Left lung (tissue), 10 donors: Measurements from ENCODE around the gene KDM8. TPM values are rescaled to one million over a fixed set of nuclear protein-coding genes. Genes with fewer than 3 reads are reported as not detected.
A peak's percentile ranks its signal among the peaks of the same experiment; 100 is the strongest.

Experiments used
- ATAC-seq: fragments of 200-7000 bp; cut with Tn5 transposase; one replicate; pipeline ENCODE4 v1.9.1; 2020; ENCODE audit warnings: moderate library complexity
- DNase-seq, 4 donors: peaks; one replicate each; pipeline ENCODE4 v3.0.0-alpha.2; 2013 to 2020
- H3K27ac ChIP-seq, 2 donors: fragments of 200-600 bp; sonication (generic) in 1 of 2; one replicate each; pipeline versions ENCODE4 v1.5.0 to v1.8.0; 2020 to 2021
- H3K27me3 ChIP-seq, 2 donors: fragments of 200-600 bp; sonication (generic) in 1 of 2; one replicate each; pipeline versions ENCODE4 v1.5.0 to v1.8.0; 2020 to 2021
- H3K36me3 ChIP-seq, 2 donors: fragments of 200-600 bp; sonication (generic) in 1 of 2; one replicate each; pipeline versions ENCODE4 v1.5.0 to v1.8.0; 2020 to 2021
- H3K4me1 ChIP-seq, 2 donors: fragments of 200-600 bp; one replicate each; pipeline ENCODE4 v1.8.0; 2021
- H3K4me3 ChIP-seq, 2 donors: fragments of 200-600 bp; sonication (generic) in 1 of 2; one replicate each; pipeline versions ENCODE4 v1.5.0 to v1.8.0; 2020 to 2021; ENCODE audit warnings: mild to moderate bottlenecking in 1 of 2
- H3K9me3 ChIP-seq, 2 donors: fragments of 200-600 bp; sonication (generic) in 1 of 2; one replicate each; pipeline versions ENCODE4 v1.5.0 to v1.8.0; 2020 to 2021
- intact Hi-C, 2 donors: fragments of 100-400 bp; cut with DNase I; formaldehyde crosslinking; loops; one replicate each; pipeline versions ENCODE4 v1.11.2 to v1.14.2; 2022
- polyA plus RNA-seq, 6 donors: library from polyadenylated mRNA; unstranded; fragments of 120-200 nt; gene quantifications; one replicate each; pipeline ENCODE4 v1.2.1, GENCODE V29; 2013; ENCODE audit not compliant: insufficient read length in 6 of 6
- total RNA-seq, 2 donors: library from RNA; stranded (reverse); fragmentation: NEBNext Ultra II Directional; extraction: Animal tissue kit (Norgen Biotek cat#: 25700); gene quantifications; one replicate each; pipeline ENCODE4 v1.2.1, GENCODE V29; 2021
- TF ChIP-seq, protein P1 (sequence below), 2 donors: fragments of 200-600 bp; sonication (generic) in 1 of 2; IDR thresholded peaks; one replicate each; pipeline versions ENCODE4 v1.5.0 to v1.8.0; 2021; ENCODE audit warnings: antibody characterized with exemption in 2 of 2
- donor health status: DM: no; HTN: yes; CAD: no.
- donor health status: DM: no; HTN: no; CAD: no.

The KDM8 gene
- total and polyA plus RNA-seq, 8 donors: 5.2 to 9.9 (median 8.8) TPM

- H3K4me3 ChIP-seq: no peak overlapping the region
- no peaks in the 10 kb centered on the region for H3K36me3 ChIP-seq
- H3K9me3 ChIP-seq: peaks cover 0 to 2% of the 10 kb centered on the region in 2 donors
- no peaks in the 10 kb centered on the region for H3K27me3 ChIP-seq
- peaks cover 0 to 4% of the 10 kb centered on the region in 2 donors for H3K4me1 ChIP-seq
- DNase-seq: no peak
- no peak overlapping the region for H3K27ac ChIP-seq
- intact Hi-C loops: no loop called here
- TF ChIP-seq, protein P1, sequence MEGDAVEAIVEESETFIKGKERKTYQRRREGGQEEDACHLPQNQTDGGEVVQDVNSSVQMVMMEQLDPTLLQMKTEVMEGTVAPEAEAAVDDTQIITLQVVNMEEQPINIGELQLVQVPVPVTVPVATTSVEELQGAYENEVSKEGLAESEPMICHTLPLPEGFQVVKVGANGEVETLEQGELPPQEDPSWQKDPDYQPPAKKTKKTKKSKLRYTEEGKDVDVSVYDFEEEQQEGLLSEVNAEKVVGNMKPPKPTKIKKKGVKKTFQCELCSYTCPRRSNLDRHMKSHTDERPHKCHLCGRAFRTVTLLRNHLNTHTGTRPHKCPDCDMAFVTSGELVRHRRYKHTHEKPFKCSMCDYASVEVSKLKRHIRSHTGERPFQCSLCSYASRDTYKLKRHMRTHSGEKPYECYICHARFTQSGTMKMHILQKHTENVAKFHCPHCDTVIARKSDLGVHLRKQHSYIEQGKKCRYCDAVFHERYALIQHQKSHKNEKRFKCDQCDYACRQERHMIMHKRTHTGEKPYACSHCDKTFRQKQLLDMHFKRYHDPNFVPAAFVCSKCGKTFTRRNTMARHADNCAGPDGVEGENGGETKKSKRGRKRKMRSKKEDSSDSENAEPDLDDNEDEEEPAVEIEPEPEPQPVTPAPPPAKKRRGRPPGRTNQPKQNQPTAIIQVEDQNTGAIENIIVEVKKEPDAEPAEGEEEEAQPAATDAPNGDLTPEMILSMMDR (IDR thresholded peaks at IDR 0.05): no peak
- no peak for ATAC-seq
Observed at GRCh38 chr16:27174007-27174406, 29.3 kb upstream of the KDM8 start.

DNA sequence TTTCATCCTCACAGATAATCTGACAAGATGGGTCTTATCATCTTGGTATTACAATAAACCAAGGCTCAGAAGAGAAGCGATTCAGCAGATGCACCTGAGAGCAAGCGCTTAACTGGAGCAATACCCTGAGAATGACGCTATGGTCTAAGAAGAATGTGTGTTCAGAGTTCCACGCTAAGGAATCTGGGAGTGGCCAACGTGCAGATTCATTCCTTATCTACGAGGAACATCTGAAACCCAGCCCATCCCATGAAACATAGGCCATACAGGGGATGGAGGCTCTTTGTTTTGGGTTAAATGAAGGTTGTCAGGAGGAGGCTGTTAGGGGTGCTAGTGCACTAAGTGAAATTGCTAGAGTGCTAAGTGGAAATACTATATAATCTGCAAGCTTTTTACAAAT is 28.5 kb upstream of the KDM8 start:
- TF ChIP-seq, protein P1 (IDR thresholded peaks at IDR 0.05): no peak
- Histone ChIP-seq H3K27me3 (no peaks in the 10 kb centered on the region), H3K9me3 (peaks cover 0 to 2% of the 10 kb centered on the region in 2 donors), H3K27ac (no peak overlapping the region), H3K4me1 (peaks cover 0 to 11% of the 10 kb centered on the region in 2 donors), H3K4me3 (no peak overlapping the region), H3K36me3 (no peaks in the 10 kb centered on the region)
- intact Hi-C loops: loop anchor here in 1 of 2 donors (5.0 kb wide), 1 partner anchor 193 kb away; no protein-coding TSS in a partner anchor
- ATAC-seq (no peak), DNase-seq (no peak)

DNA sequence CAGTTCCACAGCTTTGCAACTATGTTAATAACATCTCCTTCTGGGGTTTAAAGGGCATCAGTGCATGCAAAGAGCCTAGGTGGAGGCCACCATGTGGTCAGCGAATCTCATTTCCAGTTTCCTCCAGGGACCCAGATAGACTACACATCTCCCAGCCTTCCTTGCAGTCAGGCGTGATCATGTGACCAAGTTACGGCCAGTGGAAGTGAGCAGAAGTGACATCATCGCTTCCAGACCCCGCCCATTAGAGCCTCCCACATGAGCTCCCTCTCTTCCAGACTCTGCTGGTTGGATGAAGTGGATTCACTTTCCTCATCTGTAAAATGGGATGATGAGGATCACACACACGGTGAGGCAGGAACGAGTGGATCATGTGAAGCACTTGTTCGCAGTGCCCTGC is 27.4 kb upstream of the KDM8 start:
- intact Hi-C loops: loop anchor here in 1 of 2 donors (5.0 kb wide), 1 partner anchor 191 kb away; no protein-coding TSS in a partner anchor
- Histone ChIP-seq H3K4me1 (peaks cover 0 to 13% of the 10 kb centered on the region in 2 donors), H3K4me3 (no peak overlapping the region), H3K36me3 (no peaks in the 10 kb centered on the region), H3K27ac (no peak overlapping the region), H3K27me3 (no peaks in the 10 kb centered on the region), H3K9me3 (peaks cover 0 to 2% of the 10 kb centered on the region in 2 donors)
- ATAC-seq: no peak
- DNase-seq: no peak
- TF ChIP-seq, protein P1 (IDR thresholded peaks at IDR 0.05): no peak

DNA sequence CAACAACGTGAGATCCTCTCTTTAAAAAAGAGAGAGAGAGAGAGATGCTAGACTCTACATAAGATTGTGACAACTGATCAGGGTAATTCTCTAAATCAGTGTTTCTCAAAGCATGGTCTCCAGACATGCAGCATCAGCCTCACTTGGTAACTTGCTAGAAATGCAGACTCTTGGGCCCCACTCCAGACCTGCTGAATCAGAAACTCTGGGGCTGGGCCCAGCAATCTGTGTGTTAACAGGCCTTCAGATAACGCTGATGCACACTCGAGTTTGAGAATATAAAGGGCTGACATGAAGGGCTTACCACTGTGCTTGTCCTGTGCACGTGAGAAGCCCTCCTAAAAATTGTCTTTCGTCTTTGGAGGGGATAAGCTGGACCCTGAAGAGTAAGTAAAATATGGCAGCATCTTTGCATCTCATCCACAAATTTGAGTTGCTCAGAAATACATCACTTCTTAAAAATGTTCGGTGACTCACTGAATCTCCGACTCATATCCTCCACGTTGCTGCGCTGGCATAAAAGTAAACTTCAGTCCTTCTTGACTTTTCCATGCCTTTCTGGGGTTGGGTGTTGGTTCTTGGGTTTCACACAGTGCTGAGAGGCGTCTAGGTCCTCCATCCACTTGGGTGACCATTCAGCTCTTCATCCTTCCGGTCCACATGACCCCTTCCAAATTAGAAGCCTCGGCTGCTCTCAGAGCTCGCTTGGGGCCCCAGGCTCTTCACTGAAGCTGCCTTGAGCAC is 26.1 kb upstream of the KDM8 start:
- H3K4me3 ChIP-seq: no peak overlapping the region
- TF ChIP-seq, protein P1 (IDR thresholded peaks at IDR 0.05): no peak
- ATAC-seq (no peak), DNase-seq (no peak)
- H3K9me3 ChIP-seq: no peaks in the 10 kb centered on the region
- no peaks in the 10 kb centered on the region for H3K27me3 ChIP-seq
- peaks cover 0 to 13% of the 10 kb centered on the region in 2 donors for H3K4me1 ChIP-seq
- intact Hi-C loops: loop anchor here in 1 of 2 donors (5.0 kb wide), 1 partner anchor 190 kb away; no protein-coding TSS in a partner anchor
- H3K27ac ChIP-seq: no peak overlapping the region
- H3K36me3 ChIP-seq: no peaks in the 10 kb centered on the region

DNA sequence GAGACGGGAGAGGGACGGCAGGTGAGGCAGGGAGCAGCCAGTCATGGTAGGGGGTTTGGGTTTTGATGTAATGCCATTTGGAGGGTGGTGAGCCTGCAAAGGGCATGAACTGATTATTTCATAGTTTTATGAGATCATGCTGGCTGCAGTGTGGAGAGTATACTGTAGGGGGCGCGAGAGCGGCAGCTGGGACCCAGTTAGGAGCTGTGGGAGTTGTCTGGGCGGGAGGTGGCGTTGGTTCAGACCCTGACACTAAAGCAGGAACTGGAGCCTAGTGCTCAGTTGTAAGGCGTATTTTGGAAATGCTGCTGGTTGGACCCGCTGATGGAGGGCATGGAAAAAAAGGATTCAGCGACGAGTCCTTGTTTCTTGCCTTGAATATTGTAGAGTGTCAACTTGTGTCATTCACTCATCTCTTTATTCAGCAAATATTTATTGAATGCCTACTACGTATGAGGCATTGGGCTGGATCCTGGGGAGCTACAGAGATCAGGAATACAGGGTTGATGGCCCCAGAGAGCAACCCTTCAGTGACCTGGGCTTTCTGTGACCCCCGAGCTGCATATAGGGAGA is 23.7 kb upstream of the KDM8 start:
- H3K4me3 ChIP-seq: no peak overlapping the region
- TF ChIP-seq, protein P1 (IDR thresholded peaks at IDR 0.05): peak; percentile 86 to 92
- intact Hi-C loops: loop anchor here in 1 of 2 donors (5.0 to 10.0 kb wide), 2 partner anchors 188 to 275 kb away; no protein-coding TSS in a partner anchor
- DNase-seq: peak; percentile 53 to 93 (median 84)
- peaks cover 0 to 13% of the 10 kb centered on the region in 2 donors for H3K4me1 ChIP-seq
- ATAC-seq: peak; percentile 99
- H3K27me3 ChIP-seq: no peaks in the 10 kb centered on the region
- no peaks in the 10 kb centered on the region for H3K36me3 ChIP-seq
- H3K27ac ChIP-seq: no peak overlapping the region
- no peaks in the 10 kb centered on the region for H3K9me3 ChIP-seq
